Measurements from ENCODE around the gene USP54. TPM values are rescaled to one million over a fixed set of nuclear protein-coding genes. Genes with fewer than 3 reads are reported as not detected.

USP54 gene
- polyA plus RNA-seq, 2 donors: 16.8 to 23.7 TPM

DNA sequence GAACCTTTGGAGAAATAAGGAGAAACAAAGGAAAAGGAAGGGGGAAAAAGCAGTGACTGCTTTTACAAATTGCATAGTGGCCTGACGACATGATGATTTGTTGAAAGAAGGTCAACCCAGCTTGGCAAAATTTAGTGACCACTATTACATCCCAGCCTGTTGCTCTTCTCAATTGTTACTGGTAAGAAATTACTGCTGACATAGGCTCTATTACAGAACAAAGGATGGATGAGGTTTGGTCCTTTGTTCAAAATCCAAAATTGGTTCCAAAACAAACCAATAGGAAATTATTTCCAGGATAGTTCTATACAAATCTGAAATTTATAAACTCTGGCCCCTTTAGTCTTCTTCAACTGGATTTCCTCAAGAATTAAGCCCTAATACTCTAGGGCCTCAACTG lies 39.6 kb downstream of the USP54 start:
- Histone ChIP-seq H3K9me3 (ENCODE audit: control insufficient read depth in 2 of 2, insufficient read depth in 1 of 2, low read depth in 1 of 2, low read length in 1 of 2) (no peaks in the 10 kb centered on the region), H3K27me3 (ENCODE audit: control insufficient read depth in 1 of 2, insufficient read depth in 2 of 2, low read length in 2 of 2) (no peaks in the 10 kb centered on the region), H3K36me3 (ENCODE audit: control insufficient read depth in 2 of 2, insufficient read depth in 2 of 2, low read length in 1 of 2) (no peaks in the 10 kb centered on the region), H3K4me1 (ENCODE audit: control insufficient read depth in 2 of 2, insufficient read depth in 2 of 2, low read length in 1 of 2) (no peaks in the 10 kb centered on the region), H3K4me3 (ENCODE audit: low read depth in 1 of 2, low read length in 2 of 2) (no peak overlapping the region), H3K27ac (ENCODE audit: low read depth in 2 of 2, low read length in 1 of 2) (no peak overlapping the region)
- WGBS, 2 donors: 92 to 98% methylated on average over 1 of the region's 1 CpG

DNA sequence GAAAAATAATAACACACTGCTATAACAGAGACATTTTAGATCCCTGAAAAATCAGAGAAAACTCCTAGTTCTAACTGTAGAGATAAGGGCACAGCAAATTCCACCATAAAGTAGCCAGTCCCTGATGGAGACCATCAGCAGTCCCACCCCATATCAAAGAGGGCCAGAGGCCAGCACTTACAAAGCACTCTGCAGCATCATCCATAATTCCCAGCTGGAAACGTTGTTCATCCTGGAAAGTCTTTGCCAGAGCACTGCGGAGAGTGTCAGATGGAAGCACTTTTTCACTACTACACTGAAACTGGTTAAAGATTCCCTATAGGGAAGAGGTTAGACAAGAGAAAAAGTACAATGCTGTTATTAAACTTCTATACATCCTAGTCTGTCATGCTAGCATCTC lies 45.8 kb downstream of the USP54 start:
- H3K36me3 ChIP-seq (ENCODE audit: control insufficient read depth in 2 of 2, insufficient read depth in 2 of 2, low read length in 1 of 2): peaks cover 0 to 6% of the 10 kb centered on the region in 2 donors
- H3K27me3 ChIP-seq (ENCODE audit: control insufficient read depth in 1 of 2, insufficient read depth in 2 of 2, low read length in 2 of 2): no peaks in the 10 kb centered on the region
- no peaks in the 10 kb centered on the region for H3K9me3 ChIP-seq (ENCODE audit: control insufficient read depth in 2 of 2, insufficient read depth in 1 of 2, low read depth in 1 of 2, low read length in 1 of 2)
- no peaks in the 10 kb centered on the region for H3K4me1 ChIP-seq (ENCODE audit: control insufficient read depth in 2 of 2, insufficient read depth in 2 of 2, low read length in 1 of 2)
- no peak overlapping the region for H3K4me3 ChIP-seq (ENCODE audit: low read depth in 1 of 2, low read length in 2 of 2)
- WGBS, 2 donors: 75 to 82% methylated on average over 2 of the region's 2 CpGs
- H3K27ac ChIP-seq (ENCODE audit: low read depth in 2 of 2, low read length in 1 of 2): no peak overlapping the region

DNA sequence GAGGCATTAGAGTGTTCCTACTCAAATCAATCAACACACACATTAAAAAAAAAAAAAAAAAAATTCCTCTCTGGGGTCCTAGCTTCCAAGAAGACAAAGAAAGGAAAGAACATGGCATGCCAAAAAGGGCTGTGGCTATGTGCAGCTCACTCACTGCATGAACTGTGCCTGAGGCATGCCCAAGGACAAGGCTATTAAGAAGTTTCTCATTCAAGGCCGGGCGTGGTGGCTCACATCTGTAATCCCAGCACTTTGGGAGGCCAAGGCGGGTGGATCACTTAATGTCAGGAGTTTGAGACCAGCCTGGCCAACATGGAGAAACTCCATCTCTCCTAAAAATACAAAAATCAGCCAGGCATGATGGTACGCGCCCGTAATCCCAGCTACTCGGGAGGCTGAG lies 53.4 kb downstream of the USP54 start:
- Histone ChIP-seq H3K27ac (ENCODE audit: low read depth in 2 of 2, low read length in 1 of 2) (no peak overlapping the region), H3K4me1 (ENCODE audit: control insufficient read depth in 2 of 2, insufficient read depth in 2 of 2, low read length in 1 of 2) (no peaks in the 10 kb centered on the region), H3K27me3 (ENCODE audit: control insufficient read depth in 1 of 2, insufficient read depth in 2 of 2, low read length in 2 of 2) (no peaks in the 10 kb centered on the region), H3K9me3 (ENCODE audit: control insufficient read depth in 2 of 2, insufficient read depth in 1 of 2, low read depth in 1 of 2, low read length in 1 of 2) (no peaks in the 10 kb centered on the region), H3K36me3 (ENCODE audit: control insufficient read depth in 2 of 2, insufficient read depth in 2 of 2, low read length in 1 of 2) (peaks cover 6 to 8% of the 10 kb centered on the region in 2 donors), H3K4me3 (ENCODE audit: low read depth in 1 of 2, low read length in 2 of 2) (no peak overlapping the region)
- 82 to 87% methylated on average over 7 of the region's 7 CpGs for WGBS, 2 donors

DNA sequence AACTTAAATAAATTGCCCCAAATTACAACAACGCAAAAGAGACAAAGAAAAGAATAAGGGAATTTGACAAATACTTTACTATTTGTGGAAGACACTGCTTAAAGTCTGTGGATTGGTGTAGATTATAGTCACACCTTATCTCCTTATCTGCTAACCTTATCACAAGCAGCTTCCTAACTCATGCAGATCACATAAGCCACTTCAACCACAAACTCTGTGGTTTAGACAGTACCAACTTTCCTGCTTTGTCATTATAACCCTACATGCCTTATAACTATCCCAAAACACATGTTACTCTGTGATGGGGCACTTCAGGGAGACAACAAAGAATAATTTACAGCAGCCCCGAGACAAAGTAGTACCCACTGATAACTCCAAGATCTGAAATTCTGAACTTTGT lies 53.9 kb downstream of the USP54 start:
- no peaks in the 10 kb centered on the region for H3K9me3 ChIP-seq (ENCODE audit: control insufficient read depth in 2 of 2, insufficient read depth in 1 of 2, low read depth in 1 of 2, low read length in 1 of 2)
- H3K27me3 ChIP-seq (ENCODE audit: control insufficient read depth in 1 of 2, insufficient read depth in 2 of 2, low read length in 2 of 2): no peaks in the 10 kb centered on the region
- WGBS, 2 donors: 82 to 85% methylated on average over 2 of the region's 2 CpGs
- peaks cover 6 to 8% of the 10 kb centered on the region in 2 donors for H3K36me3 ChIP-seq (ENCODE audit: control insufficient read depth in 2 of 2, insufficient read depth in 2 of 2, low read length in 1 of 2)
- H3K4me1 ChIP-seq (ENCODE audit: control insufficient read depth in 2 of 2, insufficient read depth in 2 of 2, low read length in 1 of 2): no peaks in the 10 kb centered on the region
- no peak overlapping the region for H3K27ac ChIP-seq (ENCODE audit: low read depth in 2 of 2, low read length in 1 of 2)
- no peak overlapping the region for H3K4me3 ChIP-seq (ENCODE audit: low read depth in 1 of 2, low read length in 2 of 2)

DNA sequence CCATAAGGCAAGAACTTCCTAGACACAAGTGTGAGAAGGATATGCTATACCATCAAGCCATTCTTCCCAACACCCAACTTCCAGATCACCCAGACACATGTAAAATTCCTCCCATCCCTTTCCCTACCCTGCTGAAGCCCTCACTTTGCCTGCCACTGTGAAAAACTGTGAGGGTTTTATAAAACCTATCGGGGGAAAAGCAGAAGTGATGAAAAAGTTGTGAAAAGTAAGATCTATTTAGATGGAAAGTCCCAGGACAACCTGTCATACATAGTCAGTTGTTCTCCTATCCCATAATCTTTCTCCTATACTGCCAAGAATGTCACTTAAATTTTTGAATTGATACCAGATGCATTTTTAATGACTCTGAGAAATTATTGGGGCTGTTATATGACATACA lies 56.3 kb downstream of the USP54 start:
- H3K4me3 ChIP-seq (ENCODE audit: low read depth in 1 of 2, low read length in 2 of 2): no peak overlapping the region
- no peaks in the 10 kb centered on the region for H3K27me3 ChIP-seq (ENCODE audit: control insufficient read depth in 1 of 2, insufficient read depth in 2 of 2, low read length in 2 of 2)
- peaks cover 8 to 11% of the 10 kb centered on the region in 2 donors for H3K36me3 ChIP-seq (ENCODE audit: control insufficient read depth in 2 of 2, insufficient read depth in 2 of 2, low read length in 1 of 2)
- no peaks in the 10 kb centered on the region for H3K9me3 ChIP-seq (ENCODE audit: control insufficient read depth in 2 of 2, insufficient read depth in 1 of 2, low read depth in 1 of 2, low read length in 1 of 2)
- H3K4me1 ChIP-seq (ENCODE audit: control insufficient read depth in 2 of 2, insufficient read depth in 2 of 2, low read length in 1 of 2): no peaks in the 10 kb centered on the region
- H3K27ac ChIP-seq (ENCODE audit: low read depth in 2 of 2, low read length in 1 of 2): no peak overlapping the region
- 92 to 94% methylated on average over 1 of the region's 1 CpG for WGBS, 2 donors

DNA sequence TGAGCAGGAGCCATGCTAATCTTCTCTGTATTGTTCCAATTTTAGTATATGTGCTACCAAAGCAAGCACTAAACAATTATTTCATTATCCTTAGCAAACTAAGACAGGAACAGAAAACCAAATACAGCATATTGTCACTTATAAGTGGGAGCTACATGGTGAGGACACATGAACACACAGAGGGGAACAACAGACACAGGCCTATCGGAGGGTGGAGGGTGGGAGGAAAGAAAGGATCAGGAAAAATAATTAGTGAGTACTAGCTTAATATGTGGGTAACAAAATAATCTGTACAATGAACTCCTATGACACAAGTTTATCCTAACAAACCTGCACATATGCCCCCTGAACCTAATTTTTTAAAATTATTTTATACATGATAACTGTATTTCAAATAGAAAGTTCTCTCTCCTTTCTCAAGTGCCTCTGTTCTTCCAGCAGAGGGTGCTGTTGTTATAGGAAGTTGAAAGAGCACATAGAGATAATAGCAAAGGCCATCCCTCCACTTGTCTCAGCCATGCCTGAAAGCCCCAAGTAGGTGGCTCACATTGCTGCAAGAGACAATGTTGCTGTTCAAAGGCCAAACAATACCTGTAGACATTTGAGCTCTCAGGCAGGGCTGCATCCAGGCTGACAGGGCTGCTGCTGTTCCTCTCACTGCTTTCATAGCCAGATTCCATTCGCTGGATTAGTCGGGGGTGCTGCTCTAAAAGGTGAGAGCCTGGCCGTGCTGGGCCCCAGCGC lies 61.9 kb downstream of the USP54 start:
- WGBS, 2 donors: 95 to 97% methylated on average over 5 of the region's 5 CpGs
- H3K36me3 ChIP-seq (ENCODE audit: control insufficient read depth in 2 of 2, insufficient read depth in 2 of 2, low read length in 1 of 2): peaks cover 7 to 13% of the 10 kb centered on the region in 2 donors

DNA sequence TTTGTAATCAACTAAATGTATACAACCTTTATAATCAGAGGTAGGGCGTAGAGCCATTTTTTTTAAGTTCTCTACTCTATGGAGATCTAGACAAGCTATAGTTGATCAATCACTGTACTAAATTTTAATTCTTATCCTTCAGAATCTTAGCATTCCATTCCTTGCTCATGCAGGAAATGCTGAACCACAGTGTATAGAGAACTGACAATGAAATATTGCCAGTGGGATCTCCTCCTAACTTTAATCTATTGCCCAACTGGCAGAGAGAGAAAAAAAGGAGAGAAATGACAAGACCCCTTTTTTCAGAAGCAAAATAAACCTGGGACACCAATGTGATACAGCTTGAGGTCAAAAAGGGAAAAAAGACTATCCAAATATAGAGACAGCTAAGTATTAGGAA lies 68.9 kb downstream of the USP54 start:
- 97 to 98% methylated on average over 1 of the region's 1 CpG for WGBS, 2 donors
- no peaks in the 10 kb centered on the region for H3K4me1 ChIP-seq (ENCODE audit: control insufficient read depth in 2 of 2, insufficient read depth in 2 of 2, low read length in 1 of 2)
- H3K4me3 ChIP-seq (ENCODE audit: low read depth in 1 of 2, low read length in 2 of 2): no peak overlapping the region
- H3K36me3 ChIP-seq (ENCODE audit: control insufficient read depth in 2 of 2, insufficient read depth in 2 of 2, low read length in 1 of 2): peaks cover 17 to 24% of the 10 kb centered on the region in 2 donors
- no peaks in the 10 kb centered on the region for H3K9me3 ChIP-seq (ENCODE audit: control insufficient read depth in 2 of 2, insufficient read depth in 1 of 2, low read depth in 1 of 2, low read length in 1 of 2)
- H3K27ac ChIP-seq (ENCODE audit: low read depth in 2 of 2, low read length in 1 of 2): no peak overlapping the region
- no peaks in the 10 kb centered on the region for H3K27me3 ChIP-seq (ENCODE audit: control insufficient read depth in 1 of 2, insufficient read depth in 2 of 2, low read length in 2 of 2)

More for the DNA sequence above, 61.9 kb downstream of the USP54 start:
- no peaks in the 10 kb centered on the region for H3K4me1 ChIP-seq (ENCODE audit: control insufficient read depth in 2 of 2, insufficient read depth in 2 of 2, low read length in 1 of 2)
- H3K9me3 ChIP-seq (ENCODE audit: control insufficient read depth in 2 of 2, insufficient read depth in 1 of 2, low read depth in 1 of 2, low read length in 1 of 2): no peaks in the 10 kb centered on the region
- no peak overlapping the region for H3K27ac ChIP-seq (ENCODE audit: low read depth in 2 of 2, low read length in 1 of 2)
- H3K27me3 ChIP-seq (ENCODE audit: control insufficient read depth in 1 of 2, insufficient read depth in 2 of 2, low read length in 2 of 2): no peaks in the 10 kb centered on the region
- H3K4me3 ChIP-seq (ENCODE audit: low read depth in 1 of 2, low read length in 2 of 2): no peak overlapping the region

DNA sequence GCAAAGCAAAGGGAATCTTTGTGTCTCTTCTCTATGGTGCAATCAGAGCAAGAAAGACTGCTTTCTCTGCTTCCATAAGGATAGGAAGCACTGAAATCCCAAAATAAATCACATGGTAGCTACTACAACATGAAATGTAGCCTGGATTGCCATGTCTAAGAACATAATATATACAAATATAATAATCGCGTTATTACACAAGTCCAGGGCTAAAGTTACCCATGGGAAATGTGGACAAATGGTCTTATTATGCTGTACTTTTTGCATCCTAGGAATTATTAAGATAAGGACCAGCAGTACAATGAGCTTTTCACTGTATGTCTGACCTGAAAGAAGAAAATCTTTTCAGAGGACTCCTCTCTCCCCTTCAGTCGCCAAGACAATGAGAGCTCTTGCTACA lies 71.8 kb downstream of the USP54 start:
- H3K4me3 ChIP-seq (ENCODE audit: low read depth in 1 of 2, low read length in 2 of 2): no peak overlapping the region
- 97 to 98% methylated on average over 3 of the region's 3 CpGs for WGBS, 2 donors
- H3K36me3 ChIP-seq (ENCODE audit: control insufficient read depth in 2 of 2, insufficient read depth in 2 of 2, low read length in 1 of 2): peaks cover 20 to 29% of the 10 kb centered on the region in 2 donors
- no peak overlapping the region for H3K27ac ChIP-seq (ENCODE audit: low read depth in 2 of 2, low read length in 1 of 2)
- H3K4me1 ChIP-seq (ENCODE audit: control insufficient read depth in 2 of 2, insufficient read depth in 2 of 2, low read length in 1 of 2): no peaks in the 10 kb centered on the region
- no peaks in the 10 kb centered on the region for H3K9me3 ChIP-seq (ENCODE audit: control insufficient read depth in 2 of 2, insufficient read depth in 1 of 2, low read depth in 1 of 2, low read length in 1 of 2)
- H3K27me3 ChIP-seq (ENCODE audit: control insufficient read depth in 1 of 2, insufficient read depth in 2 of 2, low read length in 2 of 2): no peaks in the 10 kb centered on the region

DNA sequence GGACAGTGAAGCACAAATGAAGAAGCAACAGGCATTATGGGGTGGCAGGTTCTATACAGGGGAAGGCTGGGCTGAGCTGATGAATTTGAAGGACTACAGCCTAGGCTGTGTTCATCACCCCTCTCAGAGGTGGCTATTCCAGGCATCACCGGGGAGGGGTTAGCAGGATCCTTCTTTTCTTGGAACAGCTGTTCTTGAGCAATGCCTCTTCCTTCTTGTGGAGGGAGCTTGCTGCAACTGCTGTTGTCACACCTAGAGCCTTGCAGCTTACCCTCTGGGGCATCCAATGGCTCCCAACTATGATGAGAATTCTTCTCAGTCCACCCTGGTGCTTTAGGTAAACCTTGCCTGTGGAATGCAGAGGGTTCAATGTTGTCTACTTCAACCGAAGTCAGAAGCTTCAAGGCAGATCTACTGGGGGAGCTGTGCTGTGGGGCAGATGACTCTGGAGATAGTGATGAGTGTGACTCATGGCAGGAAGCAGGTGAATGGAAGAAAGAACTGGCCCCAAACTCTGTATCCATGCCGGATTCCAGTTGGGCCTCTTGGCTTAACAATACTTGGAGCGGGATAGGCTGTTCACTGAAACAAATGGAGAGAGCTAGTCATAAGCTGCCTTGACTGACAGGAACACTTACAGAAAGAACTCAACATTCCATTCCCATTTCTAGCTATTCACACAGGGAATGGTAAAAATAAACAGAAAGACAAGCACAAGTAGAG lies 73.8 kb downstream of the USP54 start:
- H3K4me1 ChIP-seq (ENCODE audit: control insufficient read depth in 2 of 2, insufficient read depth in 2 of 2, low read length in 1 of 2): no peaks in the 10 kb centered on the region
- no peak overlapping the region for H3K27ac ChIP-seq (ENCODE audit: low read depth in 2 of 2, low read length in 1 of 2)
- H3K4me3 ChIP-seq (ENCODE audit: low read depth in 1 of 2, low read length in 2 of 2): no peak overlapping the region
- 85 to 88% methylated on average over 4 of the region's 4 CpGs for WGBS, 2 donors
- peaks cover 20 to 28% of the 10 kb centered on the region in 2 donors for H3K36me3 ChIP-seq (ENCODE audit: control insufficient read depth in 2 of 2, insufficient read depth in 2 of 2, low read length in 1 of 2)
- H3K9me3 ChIP-seq (ENCODE audit: control insufficient read depth in 2 of 2, insufficient read depth in 1 of 2, low read depth in 1 of 2, low read length in 1 of 2): no peaks in the 10 kb centered on the region
- H3K27me3 ChIP-seq (ENCODE audit: control insufficient read depth in 1 of 2, insufficient read depth in 2 of 2, low read length in 2 of 2): no peaks in the 10 kb centered on the region

All from esophagus (tissue), 2 donors.